Measurements from ENCODE around the gene EXOSC5.
"Not testable (repeated sequence)": the region's sequence is repeated elsewhere in the genome, so short reads cannot be mapped to it uniquely, and the experiment has no call there.

Gene EXOSC5

DNA sequence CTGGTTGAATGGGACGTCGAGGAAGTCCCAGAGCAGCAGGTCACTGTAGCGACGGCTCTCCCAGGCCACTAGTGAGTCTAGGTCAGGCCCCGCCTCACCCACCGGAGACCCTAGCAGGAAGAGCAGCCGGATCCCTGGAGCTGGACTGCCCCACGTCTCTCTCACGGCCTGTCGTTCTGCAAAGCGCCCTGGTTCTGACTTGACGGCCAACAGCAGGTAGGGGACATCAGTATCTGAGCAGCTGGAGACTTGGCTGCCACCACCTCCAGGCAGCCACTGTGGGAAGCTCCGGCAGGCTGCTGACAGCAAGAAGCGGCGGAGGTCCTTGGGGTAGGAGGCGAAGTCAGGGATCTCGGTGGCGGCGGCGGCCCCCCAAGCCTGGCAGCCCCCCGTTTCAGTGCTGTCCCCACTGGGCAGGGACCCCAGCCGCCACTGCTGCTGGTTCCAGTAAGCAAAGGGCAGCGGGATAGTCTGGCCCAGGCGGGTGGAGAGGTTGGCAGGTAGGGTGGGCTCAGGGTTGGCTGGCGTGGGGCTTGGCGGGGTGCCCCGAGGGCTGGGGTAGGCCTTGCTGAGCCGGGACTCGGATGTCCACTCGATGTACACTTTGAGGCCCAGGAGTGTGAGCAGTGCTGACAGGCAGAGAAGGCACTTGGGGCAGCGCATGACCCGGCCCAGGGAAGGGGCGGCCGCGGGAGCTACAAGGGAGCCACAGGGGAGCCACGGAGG lies 29.1 kb upstream of the EXOSC5 start:
- DNase-seq: no peak

DNA sequence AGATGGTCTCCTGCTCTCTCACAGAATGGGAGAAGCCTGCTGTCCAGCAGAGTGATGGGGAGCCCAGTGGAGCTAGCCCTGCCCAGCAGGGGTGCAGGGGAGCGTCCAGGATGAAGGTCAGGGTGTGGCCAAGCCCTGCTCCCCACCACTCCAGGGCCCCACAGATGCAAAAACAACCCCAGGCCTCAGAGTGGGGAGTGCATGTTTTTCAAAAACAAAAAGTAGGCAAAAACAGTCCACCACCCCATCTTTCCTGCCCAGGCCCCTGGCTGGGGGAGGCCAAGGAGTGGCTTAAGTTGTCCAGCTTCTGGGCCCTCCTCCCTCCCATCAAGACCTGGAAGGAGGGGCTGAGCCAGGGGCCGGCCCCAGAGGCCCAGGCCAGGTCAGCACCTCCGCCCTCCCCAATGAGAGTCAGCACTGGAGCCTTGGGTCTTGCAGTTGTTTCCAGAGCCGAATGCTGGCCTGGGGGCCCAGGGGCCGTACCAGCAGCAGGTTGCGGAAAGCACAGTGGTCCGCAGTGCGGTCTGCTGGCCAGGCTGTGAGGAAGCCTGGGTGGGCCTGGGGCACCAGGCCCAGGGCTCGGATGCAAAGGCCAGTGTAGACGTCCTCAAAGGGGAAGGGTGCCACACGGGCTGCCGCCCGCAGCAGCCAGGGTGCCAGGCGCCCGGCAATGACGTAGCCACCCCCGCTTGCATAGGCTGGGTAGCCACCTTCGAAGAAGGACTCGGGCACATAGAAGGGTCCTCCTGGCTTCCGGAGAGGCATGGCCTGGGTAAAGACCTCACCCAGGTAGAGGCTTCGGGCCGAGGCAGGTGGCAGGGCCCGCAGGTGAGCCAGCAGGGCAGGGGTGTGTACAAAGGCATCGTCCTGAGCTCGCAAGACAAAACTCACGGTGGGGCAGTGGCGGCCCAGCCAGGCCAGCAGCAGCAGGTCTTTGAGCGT lies 28.3 kb upstream of the EXOSC5 start:
- no peak for DNase-seq

DNA sequence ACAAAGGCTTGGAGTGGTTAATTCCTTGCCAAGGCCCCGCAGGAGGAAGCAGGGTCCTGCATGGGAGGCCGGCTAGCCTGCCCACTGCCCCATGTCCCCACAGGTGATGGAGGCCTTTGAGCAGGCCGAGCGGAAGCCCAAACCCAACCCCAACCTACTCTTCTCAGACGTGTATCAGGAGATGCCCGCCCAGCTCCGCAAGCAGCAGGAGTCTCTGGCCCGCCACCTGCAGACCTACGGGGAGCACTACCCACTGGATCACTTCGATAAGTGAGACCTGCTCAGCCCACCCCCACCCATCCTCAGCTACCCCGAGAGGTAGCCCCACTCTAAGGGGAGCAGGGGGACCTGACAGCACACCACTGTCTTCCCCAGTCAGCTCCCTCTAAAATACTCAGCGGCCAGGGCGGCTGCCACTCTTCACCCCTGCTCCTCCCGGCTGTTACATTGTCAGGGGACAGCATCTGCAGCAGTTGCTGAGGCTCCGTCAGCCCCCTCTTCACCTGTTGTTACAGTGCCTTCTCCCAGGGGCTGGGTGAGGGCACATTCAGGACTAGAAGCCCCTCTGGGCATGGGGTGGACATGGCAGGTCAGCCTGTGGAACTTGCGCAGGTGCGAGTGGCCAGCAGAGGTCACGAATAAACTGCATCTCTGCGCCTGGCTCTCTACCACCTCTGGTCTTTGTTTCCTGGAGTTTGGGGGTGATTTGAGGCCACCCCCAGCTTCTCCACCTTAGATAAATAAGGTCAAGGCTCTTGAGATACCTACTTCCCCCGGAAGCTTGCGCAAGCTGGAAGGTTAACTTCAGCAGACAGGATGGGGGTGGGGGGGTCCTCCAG lies 27.4 kb upstream of the EXOSC5 start:
- DNase-seq: no peak

DNA sequence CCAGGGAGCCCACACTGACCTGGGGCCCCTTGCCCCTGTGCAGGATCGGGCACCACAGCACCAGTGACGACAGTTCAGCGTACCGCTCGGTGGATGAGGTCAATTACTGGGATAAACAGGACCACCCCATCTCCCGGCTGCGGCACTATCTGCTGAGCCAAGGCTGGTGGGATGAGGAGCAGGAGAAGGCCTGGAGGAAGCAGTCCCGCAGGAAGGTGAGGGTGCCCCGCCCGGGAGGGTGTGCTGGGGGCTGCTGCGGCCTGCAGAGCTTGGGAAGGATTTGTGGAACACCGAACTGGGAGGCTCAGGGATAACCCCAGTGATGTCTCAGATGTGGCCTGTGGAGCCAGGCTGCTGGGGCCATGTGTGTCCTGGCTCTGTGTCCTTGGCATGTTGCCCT lies 25.8 kb upstream of the EXOSC5 start:
- no peak for DNase-seq

DNA sequence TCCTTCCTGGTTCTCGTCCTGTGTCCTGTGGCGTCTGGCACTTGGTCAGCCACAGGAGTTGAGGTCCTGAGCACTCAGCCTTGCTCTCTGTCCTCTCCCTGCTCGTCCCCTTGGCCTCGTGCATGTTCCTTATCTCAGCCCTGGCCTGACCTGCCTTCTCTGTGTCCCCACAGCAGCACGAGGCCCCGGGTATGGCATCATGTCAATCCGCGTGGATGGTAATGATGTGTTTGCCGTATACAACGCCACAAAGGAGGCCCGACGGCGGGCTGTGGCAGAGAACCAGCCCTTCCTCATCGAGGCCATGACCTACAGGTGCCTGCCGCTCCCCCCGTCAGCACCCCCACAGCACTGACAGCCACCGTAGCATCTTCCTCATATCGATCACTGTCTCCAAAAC lies 25.3 kb upstream of the EXOSC5 start:
- DNase-seq: no peak

DNA sequence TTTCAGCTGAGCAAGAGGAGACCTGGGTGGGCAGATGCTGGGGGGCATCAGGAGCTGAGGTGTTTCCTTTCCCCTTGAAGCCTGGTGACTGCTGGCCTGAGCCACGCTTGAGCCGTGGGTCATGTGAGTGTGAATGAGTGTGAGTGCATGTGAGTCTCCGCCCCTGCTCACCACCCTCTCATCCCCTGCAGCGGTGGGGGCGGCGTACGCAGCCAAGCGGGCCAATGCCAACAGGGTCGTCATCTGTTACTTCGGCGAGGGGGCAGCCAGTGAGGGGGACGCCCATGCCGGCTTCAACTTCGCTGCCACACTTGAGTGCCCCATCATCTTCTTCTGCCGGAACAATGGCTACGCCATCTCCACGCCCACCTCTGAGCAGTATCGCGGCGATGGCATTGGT lies 24.8 kb upstream of the EXOSC5 start:
- DNase-seq: no peak

DNA sequence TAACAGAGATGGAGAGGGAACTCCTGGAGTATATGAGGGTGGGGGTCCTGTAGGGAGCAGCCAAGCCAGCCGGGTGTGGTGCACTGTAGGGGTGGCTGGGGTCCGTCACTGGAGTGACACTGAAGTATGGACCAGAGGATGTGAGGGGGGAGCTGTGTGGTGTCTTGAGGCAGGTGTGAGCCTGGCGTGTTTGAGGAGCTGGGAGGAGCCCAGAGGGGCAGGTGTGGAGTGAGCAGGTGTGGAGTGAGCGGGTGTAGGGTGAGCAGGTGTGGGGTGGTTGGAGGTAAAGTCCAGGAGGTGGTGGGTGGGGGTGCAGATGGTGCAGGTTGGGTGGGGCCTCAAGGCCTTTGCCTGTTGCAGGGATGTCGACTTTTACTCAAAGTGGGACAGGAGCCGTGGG lies 24.2 kb upstream of the EXOSC5 start:
- DNase-seq: no peak

DNA sequence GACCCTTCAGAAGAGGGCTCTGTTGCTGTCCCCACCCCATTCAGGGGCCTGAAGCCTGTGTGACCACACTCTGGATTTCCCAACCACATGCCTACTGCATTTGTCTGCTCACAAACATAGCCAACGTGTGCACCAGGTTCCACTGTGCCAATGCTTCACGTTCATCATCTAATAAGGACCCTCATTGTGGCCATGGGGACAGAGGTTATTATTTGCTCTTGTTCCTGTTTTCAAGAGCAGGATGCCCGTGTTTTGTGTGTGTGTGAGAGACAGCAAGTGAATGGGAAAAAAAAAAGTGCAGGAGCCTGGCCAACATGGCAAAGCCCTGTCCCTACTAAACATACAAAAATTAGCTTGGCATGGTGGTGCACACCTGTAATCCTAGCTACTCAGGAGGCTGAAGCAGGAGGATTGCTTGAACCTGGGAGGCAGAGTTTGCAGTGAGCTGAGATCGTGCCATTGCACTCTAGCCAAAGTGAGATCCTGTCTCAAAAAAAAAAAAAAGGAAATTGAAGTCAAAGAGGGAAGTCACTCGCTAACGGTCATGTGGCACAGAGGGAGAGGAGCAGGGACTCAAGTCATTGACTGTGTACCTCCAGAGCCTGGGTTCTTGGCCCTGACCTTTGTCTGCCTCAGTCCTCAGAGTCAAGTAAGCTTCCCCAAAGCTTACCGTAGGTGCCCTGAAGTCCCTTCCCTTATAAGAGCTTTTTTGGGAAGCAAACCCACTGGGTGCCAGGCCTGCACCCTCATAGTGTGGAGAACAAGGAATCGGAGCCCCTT lies 23.1 kb upstream of the EXOSC5 start:
- no peak for DNase-seq

DNA sequence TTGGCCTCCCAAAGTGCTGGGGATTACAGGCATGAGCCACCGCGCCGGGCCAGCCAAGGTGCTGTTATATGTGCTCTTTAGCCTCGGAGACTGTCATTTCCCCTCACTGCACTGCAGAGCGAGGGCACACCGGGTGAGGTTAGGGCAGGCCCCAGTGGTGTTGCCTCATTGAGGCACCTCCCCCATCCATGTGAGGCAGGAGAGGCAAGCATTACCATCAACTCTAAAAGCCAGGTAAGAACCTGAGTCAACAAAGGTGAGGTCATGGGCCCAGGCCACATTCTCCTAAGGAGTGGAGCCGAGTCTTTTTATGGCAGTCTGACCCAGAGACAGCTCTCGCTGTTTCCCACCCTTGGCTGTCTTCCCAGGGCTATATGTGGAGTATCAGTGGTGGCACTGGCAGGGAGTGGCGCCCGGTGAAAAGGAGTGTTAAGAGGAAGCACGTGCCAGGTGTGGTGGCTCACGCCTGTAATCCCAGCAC lies 19.1 kb upstream of the EXOSC5 start:
- no peak for DNase-seq

DNA sequence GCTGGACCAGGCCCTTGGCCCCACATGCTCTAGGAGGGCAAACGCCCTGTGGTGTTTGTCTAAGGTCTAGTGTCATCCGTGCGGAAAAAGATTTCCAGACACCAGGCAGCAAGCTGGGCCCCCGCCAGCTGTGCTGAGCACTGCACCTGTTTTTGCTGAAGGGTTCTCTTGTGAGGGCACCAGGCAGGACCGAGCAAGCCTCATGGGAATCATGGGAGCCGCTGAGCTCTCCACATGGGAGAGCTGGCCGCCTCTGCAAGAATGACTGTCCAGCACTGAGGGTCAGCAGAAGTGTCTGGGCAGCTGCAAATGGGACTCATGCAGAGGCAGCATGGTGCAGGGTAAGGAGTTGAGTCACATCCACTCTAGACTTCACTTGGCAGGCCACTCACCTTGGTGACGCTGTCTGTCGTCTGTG lies 18.0 kb upstream of the EXOSC5 start:
- DNase-seq: no peak

DNA sequence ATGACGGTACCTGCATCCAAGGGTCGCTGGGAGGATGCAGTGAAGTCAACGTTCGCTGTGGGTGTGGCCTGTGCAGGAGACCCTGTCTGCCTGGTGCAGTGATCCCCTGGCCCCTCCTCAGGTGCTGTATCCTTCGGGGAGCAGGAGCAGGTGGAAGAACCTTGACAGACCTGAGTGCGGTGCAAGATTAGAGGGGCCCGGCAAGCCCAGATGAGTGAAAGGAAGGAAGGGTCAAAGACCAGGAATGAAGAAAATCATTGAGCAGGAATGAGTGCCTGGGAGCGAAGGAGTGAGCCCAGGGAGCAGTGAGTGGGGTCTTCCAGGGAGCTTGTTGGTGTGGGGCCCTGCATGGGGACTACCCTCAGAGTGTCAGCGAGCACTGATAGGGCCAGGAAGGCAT lies 17.3 kb upstream of the EXOSC5 start:
- DNase-seq: no peak

DNA sequence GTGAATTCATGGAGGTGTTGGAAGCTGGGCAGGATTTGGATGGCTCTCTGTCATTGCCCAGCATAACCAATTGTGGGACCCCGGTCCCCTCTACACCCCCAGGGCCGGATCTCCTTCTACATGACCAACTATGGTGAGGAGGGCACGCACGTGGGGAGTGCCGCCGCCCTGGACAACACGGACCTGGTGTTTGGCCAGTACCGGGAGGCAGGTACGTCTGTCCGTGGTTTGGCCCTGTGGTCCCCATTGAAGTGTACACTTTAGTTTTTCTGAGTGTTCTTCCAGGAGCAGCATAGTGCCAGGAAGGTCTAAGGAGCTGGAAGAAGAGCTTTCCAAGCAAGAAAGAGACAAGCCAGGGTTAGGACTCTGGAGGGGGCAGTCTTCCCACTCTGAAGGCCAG lies 16.8 kb upstream of the EXOSC5 start:
- no peak for DNase-seq

DNA sequence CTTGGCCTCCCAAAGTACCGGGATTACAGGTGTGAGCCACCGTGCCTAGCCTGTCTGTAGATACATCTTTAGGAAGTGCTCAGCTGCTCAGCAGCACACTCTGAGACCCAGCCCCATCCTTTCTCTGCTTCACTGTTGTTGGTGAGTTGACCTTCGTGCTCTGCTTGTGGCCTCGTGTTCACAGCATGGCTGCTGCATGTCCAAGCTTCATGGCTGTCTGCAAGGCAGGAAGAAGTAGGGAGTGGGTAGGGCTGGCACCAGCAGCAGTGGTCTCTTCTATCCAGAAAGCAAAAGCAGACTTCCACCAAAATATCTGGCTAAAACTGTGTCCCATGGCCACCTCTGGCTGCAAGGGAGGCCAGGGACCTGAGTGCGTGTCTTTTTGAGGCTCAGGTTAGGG lies 15.8 kb upstream of the EXOSC5 start:
- DNase-seq: no peak

DNA sequence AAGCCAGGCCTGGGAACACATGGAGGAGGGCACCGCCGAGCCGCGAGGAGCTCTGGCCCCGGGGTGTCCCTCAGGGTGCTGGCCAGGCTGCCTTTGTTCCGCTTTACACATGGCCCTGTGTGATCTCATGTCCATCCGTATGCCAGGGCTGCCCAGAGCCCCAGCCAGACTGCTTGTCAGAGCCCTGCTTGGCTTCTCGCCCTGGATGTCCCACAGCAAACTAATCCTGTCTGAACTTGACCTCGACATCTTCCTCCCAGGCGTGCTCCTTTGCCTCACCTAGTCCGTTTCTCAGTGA lies 14.8 kb upstream of the EXOSC5 start:
- DNase-seq: no peak

DNA sequence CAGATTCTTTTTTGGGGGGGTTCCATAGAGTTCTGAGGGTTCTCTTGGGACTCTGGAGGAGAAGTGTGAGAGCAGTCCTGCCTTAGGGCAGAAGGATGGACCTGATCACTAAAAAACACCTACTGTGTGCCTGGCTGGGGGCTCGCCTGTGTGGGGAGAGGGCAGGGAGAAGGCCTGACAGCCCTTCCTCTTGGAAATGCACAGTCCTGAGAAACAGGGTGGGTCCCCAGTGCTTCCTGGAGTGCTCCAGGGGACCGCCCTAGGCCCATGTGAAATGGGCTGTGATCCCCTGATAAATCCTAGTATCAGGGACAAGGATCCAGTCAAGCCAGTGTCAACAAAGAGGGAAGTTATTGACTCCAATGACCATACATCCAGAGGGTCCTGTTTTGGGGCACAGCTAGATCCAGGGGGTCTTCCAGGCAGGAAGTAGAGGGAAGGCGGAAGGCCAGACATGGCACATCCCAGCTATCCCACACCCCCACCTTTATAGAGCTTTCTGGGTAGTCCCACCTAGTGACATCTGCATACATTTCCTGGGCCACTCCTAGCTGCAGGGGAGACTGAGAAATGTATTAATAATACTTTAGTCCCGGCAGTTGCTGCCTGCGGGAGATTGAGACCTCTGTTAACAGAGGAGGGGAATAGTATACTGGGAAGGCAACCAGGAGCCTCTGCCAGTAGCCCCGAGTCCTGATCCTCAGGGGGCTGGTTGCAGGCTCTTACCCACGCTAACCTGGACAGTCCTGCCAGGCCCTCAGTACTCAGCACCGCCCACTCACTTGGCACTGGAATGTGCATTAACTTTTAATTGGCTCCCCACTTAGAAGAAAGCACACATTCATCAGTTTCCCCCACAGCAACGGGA lies 14.2 kb upstream of the EXOSC5 start:
- DNase-seq: no peak

DNA sequence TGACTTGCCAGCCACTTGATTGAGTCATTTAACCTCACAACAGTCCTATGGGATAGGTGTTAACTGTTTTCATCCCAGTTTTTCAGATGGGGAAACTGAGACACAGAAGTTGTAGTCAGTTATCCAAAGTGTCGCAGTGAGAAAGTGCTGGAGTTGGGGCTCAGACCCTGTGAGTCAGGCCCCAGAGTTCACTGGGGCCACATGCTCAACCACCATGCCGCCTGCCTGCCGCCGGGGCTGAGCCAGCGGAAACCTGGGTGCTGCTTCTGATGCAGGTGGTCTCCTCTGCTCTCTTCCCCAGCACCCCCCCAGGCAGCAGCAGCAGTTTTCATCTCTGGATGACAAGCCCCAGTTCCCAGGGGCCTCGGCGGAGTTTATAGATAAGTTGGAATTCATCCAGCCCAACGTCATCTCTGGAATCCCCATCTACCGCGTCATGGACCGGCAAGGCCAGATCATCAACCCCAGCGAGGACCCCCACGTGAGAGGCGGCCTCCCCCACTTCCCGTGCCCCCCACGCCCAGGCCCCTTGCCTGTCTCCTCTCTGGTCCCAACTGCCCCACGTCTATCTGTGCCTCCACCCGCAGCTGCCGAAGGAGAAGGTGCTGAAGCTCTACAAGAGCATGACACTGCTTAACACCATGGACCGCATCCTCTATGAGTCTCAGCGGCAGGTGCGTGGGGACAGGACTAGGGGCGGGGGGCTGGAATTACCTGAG lies 13.3 kb upstream of the EXOSC5 start:
- no peak for DNase-seq

DNA sequence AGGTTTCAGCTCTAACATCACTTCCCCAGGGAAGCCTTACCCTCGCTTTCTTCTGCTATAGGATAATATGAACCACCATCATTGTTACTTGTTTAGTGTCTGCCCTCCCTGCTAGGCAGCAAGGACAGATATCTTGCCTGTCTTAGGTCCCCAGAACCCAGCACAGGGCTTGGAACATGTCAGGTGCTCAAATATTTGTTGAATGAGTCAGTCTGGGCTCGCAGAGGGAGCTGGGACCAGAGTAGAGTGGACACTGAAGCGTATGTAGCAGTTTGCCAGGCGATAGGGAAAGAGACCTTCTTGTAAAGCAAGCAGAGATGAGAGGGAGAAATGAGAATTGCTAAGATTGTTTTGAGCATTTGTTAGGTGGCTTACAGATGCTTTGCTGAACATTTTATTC lies 12.1 kb upstream of the EXOSC5 start:
- DNase-seq: no peak

DNA sequence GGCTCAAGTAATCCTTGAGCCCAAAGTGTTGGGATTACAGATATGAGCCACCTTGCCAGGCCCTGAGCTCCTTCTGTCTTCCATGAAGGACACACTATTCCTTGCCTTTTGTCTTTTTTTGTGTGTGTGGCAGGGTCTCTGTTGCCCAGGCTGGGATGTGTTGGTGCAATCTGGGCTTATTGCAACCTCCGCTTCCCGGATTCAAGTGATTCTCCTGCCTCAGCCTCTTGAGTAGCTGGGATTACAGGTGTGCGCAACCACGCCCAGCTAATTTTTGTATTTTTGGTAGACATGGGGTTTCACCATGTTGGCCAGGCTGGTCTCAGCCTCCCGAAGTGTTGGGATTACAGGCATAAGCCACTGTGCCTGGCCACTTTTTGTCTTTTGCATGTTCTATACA lies 11.7 kb upstream of the EXOSC5 start:
- DNase-seq: not testable (repeated sequence)

DNA sequence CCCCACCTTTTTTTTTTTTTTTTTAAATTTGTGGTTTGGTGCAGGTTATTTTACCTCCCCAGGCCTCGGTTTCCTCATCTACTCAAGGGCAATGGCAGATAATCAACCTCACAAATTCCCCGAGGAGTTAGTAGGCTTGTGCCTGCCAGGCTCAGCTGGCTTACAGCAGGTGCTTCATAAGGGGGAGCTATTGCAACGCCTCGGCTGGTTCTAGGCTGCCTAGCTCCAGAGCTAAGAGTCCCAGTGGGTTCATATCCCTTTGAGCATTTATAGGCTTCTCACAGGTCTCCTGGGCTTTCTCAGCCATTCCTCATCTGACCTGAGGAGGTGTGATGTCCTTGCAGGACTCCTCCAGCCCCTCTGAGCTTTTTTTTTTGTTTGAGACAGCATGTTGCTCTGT lies 11.1 kb upstream of the EXOSC5 start:
- no peak for DNase-seq

DNA sequence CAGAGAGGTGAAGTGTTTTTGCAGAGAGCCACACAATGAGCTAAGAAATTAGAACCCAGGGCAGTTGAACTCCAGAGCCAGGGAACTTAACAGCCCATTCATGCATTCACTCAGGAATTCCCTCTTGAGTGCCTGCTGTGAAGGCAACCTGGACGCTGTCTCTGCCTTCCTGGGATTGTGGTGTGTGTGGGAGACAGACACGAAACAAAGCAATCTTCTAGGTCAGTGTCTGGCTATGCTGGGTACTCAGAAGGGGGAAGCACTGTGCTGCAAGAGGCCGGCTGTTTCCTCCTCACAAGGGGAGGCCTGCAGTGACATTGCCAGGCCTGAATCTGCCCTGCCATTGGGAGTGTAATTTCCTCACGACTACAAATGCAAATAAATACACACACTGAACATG lies 10.1 kb upstream of the EXOSC5 start:
- no peak for DNase-seq

DNA sequence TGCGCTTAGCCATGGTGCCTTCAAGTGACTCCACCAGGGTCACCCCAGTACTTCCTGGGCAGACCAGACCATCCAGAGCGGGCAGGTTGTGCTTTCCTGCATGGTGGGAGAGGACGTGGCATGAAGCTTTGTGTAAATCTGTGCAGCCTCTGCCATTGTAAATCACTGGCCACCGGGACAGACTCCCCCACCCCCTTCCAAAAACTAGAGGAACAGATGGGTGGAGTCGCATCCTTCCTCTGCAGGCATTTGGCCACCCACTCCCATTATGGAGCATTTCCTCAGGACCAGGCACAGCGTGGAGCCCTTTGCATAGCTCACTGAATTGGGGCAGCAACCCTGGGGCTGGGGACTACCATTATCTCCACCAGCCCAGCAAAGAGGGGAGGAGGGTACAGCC lies 8.6 kb upstream of the EXOSC5 start:
- no peak for DNase-seq
